ENCODE data around the gene DNAH8.

Gene DNAH8

DNA sequence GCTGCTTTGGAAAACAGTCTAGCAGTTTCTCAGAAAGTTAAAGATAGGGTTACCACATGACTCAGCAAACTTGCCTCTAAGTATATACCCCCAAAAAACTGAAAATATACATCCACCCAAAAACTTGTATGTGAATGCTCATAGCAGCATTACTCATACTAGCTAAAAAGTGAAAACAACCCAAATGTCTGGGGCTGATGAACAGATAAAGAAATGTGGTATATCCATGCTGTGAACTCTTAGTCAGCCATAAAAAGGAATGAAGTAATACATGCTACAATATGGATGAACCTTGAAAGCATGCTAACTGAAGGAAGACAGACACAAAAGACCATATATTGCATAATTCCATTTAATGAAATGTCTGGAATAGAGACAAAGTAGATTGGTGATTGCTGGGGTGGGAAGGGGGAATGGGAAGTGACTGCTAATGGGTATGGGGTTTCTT is 253.6 kb downstream of the DNAH8 start:
- Mint-ChIP-seq H3K36me3 (ENCODE audit: low read depth) (no peaks in the 10 kb centered on the region), H3K9me3 (no peaks in the 10 kb centered on the region), H3K27ac (no peak overlapping the region), H3K4me3 (no peak overlapping the region), H3K27me3 (ENCODE audit: low read depth) (peaks cover 7% of the 10 kb centered on the region), H3K4me1 (no peaks in the 10 kb centered on the region)
- TF ChIP-seq, protein P1, sequence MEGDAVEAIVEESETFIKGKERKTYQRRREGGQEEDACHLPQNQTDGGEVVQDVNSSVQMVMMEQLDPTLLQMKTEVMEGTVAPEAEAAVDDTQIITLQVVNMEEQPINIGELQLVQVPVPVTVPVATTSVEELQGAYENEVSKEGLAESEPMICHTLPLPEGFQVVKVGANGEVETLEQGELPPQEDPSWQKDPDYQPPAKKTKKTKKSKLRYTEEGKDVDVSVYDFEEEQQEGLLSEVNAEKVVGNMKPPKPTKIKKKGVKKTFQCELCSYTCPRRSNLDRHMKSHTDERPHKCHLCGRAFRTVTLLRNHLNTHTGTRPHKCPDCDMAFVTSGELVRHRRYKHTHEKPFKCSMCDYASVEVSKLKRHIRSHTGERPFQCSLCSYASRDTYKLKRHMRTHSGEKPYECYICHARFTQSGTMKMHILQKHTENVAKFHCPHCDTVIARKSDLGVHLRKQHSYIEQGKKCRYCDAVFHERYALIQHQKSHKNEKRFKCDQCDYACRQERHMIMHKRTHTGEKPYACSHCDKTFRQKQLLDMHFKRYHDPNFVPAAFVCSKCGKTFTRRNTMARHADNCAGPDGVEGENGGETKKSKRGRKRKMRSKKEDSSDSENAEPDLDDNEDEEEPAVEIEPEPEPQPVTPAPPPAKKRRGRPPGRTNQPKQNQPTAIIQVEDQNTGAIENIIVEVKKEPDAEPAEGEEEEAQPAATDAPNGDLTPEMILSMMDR (IDR thresholded peaks at IDR 0.05; ENCODE audit: unreplicated experiment in 3 of 3): no peak

DNA sequence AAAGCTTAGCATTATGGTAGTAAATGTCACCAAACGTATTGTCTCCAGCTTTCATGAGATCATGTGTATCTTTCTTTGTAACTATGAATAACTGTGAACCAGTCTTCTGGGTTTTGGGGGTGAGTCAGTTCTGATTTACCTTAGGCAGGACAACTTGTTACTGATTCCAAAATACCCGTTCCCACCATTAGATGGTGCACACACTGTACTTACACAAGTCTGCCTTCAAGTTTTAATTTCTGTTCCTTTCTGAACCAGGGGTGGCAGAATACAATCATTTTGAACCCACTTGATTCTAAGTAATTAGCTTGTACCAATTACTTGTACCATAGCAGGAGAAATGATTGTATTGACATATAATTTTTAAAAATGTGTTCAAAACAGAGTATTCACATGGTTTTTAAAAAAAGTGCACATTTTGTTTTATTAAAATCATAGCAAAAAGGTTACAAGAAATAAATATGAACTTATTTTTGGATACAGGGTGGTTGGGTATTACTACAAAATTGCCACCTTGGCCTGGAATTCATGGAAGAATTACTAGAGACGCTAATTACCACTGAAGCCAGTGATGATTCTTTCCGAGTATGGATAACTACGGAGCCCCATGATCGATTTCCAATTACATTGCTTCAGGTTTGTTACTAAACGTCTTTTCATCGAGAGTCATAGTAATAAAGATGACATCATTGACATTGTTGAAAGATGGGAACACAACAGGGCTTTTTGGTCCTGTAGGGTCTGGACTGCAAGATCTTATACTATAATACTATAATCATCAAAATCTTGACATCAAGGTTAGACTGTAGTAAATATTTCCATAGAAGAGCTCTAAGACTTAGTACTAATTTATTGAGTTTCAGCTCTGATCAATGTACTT is 258.3 kb downstream of the DNAH8 start:
- peaks cover 26% of the 10 kb centered on the region for H3K27me3 Mint-ChIP-seq (ENCODE audit: low read depth)
- no peaks in the 10 kb centered on the region for H3K9me3 Mint-ChIP-seq
- H3K4me3 Mint-ChIP-seq: no peak overlapping the region
- H3K36me3 Mint-ChIP-seq (ENCODE audit: low read depth): no peaks in the 10 kb centered on the region
- no peaks in the 10 kb centered on the region for H3K4me1 Mint-ChIP-seq
- TF ChIP-seq, protein P1 (IDR thresholded peaks at IDR 0.05; ENCODE audit: unreplicated experiment in 3 of 3): peak; percentile 56 to 59 (median 58)
- no peak overlapping the region for H3K27ac Mint-ChIP-seq

DNA sequence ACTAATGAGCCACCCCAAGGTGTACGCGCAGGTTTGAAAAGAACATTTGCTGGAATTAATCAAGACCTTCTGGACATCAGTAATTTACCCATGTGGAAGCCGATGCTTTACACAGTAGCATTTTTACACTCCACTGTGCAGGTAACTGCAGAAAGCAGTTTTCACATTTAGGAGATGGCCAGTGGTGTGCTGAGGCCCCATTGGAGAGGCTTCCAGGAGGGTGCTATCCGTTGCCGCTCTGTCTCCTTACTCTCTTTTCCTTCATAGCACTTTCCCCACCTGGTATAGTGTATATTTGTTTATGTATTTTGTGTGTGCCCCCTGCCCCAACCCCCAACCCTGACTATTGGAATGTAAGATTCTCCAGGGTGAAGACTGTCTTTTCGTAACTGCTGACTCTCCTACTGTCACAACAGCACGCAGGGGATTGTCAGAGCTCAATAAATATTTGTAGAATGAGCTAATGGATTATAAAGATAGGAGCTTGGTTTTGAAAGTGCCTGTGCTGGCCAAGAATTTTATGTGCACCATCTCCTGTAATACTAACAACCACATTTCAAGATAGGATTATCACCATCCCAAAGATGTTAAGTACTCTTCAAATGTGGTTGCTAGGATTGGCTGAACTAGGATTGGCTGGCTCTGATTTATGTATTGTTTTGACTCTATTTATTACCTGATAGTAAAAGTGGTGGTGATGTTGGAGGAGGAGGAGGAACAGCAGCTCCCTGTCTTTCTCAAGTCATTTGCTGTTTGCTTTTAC is 259.5 kb downstream of the DNAH8 start:
- no peak overlapping the region for H3K27ac Mint-ChIP-seq
- TF ChIP-seq, protein P1 (IDR thresholded peaks at IDR 0.05; ENCODE audit: unreplicated experiment in 3 of 3): no peak

DNA sequence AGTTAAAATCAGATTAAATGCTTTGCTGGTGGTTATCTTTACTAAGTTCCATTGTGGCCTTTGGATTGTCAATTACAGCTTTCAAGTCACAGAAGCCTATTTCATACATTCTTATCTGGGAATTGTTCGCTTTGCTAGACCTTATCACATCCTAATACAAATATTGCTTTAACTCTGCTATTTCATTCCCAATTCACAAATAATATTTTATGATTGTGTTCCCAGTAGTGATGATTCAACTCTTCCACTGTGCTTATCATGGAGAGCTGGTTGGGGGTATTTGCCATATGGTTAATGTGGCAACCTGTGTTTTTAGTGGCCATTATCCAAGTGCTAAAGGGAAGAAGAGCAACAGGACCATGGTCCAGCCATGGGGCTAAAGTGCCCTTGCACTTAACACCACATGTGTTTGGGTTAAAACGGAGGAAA is 260.5 kb downstream of the DNAH8 start:
- Mint-ChIP-seq H3K4me3 (no peak overlapping the region), H3K4me1 (no peaks in the 10 kb centered on the region), H3K36me3 (ENCODE audit: low read depth) (no peaks in the 10 kb centered on the region), H3K27ac (no peak overlapping the region), H3K27me3 (ENCODE audit: low read depth) (peaks cover 28% of the 10 kb centered on the region), H3K9me3 (no peaks in the 10 kb centered on the region)
- TF ChIP-seq, protein P1 (IDR thresholded peaks at IDR 0.05; ENCODE audit: unreplicated experiment in 3 of 3): no peak

More for the DNA sequence above, 259.5 kb downstream of the DNAH8 start:
- Mint-ChIP-seq H3K9me3 (no peaks in the 10 kb centered on the region), H3K4me1 (no peaks in the 10 kb centered on the region), H3K36me3 (ENCODE audit: low read depth) (no peaks in the 10 kb centered on the region), H3K4me3 (no peak overlapping the region), H3K27me3 (ENCODE audit: low read depth) (peaks cover 32% of the 10 kb centered on the region)

DNA sequence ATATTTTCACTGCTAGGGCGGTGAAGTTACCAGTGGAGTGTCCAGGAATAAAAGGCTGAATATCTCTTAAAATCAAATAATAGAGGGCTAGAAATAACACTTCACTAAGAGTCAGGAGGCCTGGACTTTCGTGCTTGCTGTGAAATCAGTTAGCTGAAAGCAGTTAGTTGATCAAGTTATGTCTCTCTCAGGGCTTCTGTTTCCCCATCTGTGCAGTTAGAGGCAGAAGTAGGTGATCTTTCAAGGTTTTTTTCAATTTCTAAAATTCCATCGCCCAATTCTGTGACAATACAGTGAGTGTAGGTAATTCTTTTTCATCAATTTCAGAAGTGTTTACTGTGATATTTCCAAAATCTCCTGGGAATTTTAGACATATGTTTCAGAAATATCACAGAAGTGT is 260.9 kb downstream of the DNAH8 start:
- H3K9me3 Mint-ChIP-seq: no peaks in the 10 kb centered on the region
- H3K4me3 Mint-ChIP-seq: no peak overlapping the region
- H3K27me3 Mint-ChIP-seq (ENCODE audit: low read depth): peaks cover 30% of the 10 kb centered on the region
- H3K36me3 Mint-ChIP-seq (ENCODE audit: low read depth): no peaks in the 10 kb centered on the region
- no peaks in the 10 kb centered on the region for H3K4me1 Mint-ChIP-seq
- H3K27ac Mint-ChIP-seq: no peak overlapping the region
- TF ChIP-seq, protein P1 (IDR thresholded peaks at IDR 0.05; ENCODE audit: unreplicated experiment in 3 of 3): no peak
